ENCODE results near the gene GPR158.

Gene GPR158

GRCh38 chr10:25639646-25640045, 464.8 kb downstream of the GPR158 start:
- TF ChIP-seq EZH2 (IDR thresholded peaks at IDR 0.05; ENCODE audit: borderline replicate concordance, low read depth, low read length, severe bottlenecking) (no peak), CTCF (IDR thresholded peaks at IDR 0.05; ENCODE audit: borderline replicate concordance, extremely low read depth, low read length, poor library complexity, severe bottlenecking) (peak; percentile 6)
- no peaks in the 10 kb centered on the region for H3K9me3 ChIP-seq (ENCODE audit: insufficient read depth, low read length, severe bottlenecking)
- H3K4me2 ChIP-seq (ENCODE audit: insufficient read depth, low read length): no peak overlapping the region
- H3K9ac ChIP-seq (ENCODE audit: low read depth, low read length): no peak overlapping the region
- no peak for ATAC-seq (ENCODE audit: insufficient read depth, low read depth)
- DNase-seq: no peak
- H4K20me1 ChIP-seq (ENCODE audit: insufficient read depth, low read length): no peaks in the 10 kb centered on the region
- no peaks in the 10 kb centered on the region for H3K36me3 ChIP-seq (ENCODE audit: insufficient read depth, low read length)
- H3K27ac ChIP-seq (ENCODE audit: low read length): no peak overlapping the region
- H2AFZ ChIP-seq (ENCODE audit: low read depth, low read length): no peak overlapping the region
- no peaks in the 10 kb centered on the region for H3K4me1 ChIP-seq (ENCODE audit: insufficient read depth, low read length)
- H3K79me2 ChIP-seq (ENCODE audit: insufficient read depth, low read length): no peaks in the 10 kb centered on the region
- no peaks in the 10 kb centered on the region for H3K27me3 ChIP-seq (ENCODE audit: insufficient read depth, low read length, poor library complexity)
- H3K4me3 ChIP-seq (ENCODE audit: low read depth in 1 of 2, low read length in 2 of 2): no peak overlapping the region

- ATAC-seq (ENCODE audit: insufficient read depth, low read depth) (no peak), DNase-seq (no peak)
- H3K27me3 ChIP-seq (ENCODE audit: insufficient read depth, low read length, poor library complexity): no peaks in the 10 kb centered on the region
- TF ChIP-seq CTCF (IDR thresholded peaks at IDR 0.05; ENCODE audit: borderline replicate concordance, extremely low read depth, low read length, poor library complexity, severe bottlenecking) (no peak), EZH2 (IDR thresholded peaks at IDR 0.05; ENCODE audit: borderline replicate concordance, low read depth, low read length, severe bottlenecking) (no peak)
- no peak overlapping the region for H3K27ac ChIP-seq (ENCODE audit: low read length)
- no peaks in the 10 kb centered on the region for H3K36me3 ChIP-seq (ENCODE audit: insufficient read depth, low read length)
- H4K20me1 ChIP-seq (ENCODE audit: insufficient read depth, low read length): no peaks in the 10 kb centered on the region
- no peak overlapping the region for H3K4me2 ChIP-seq (ENCODE audit: insufficient read depth, low read length)
- no peak overlapping the region for H3K9ac ChIP-seq (ENCODE audit: low read depth, low read length)
- H3K4me1 ChIP-seq (ENCODE audit: insufficient read depth, low read length): no peaks in the 10 kb centered on the region
- H2AFZ ChIP-seq (ENCODE audit: low read depth, low read length): no peak overlapping the region
- H3K9me3 ChIP-seq (ENCODE audit: insufficient read depth, low read length, severe bottlenecking): no peaks in the 10 kb centered on the region
- H3K4me3 ChIP-seq (ENCODE audit: low read depth in 1 of 2, low read length in 2 of 2): no peak overlapping the region
- no peaks in the 10 kb centered on the region for H3K79me2 ChIP-seq (ENCODE audit: insufficient read depth, low read length)
These were observed 466.8 kb downstream of the GPR158 start for GRCh38 chr10:25641595-25641994.

GRCh38 chr10:25642721-25643120, 467.9 kb downstream of the GPR158 start:
- H3K9me3 ChIP-seq (ENCODE audit: insufficient read depth, low read length, severe bottlenecking): no peaks in the 10 kb centered on the region
- H3K79me2 ChIP-seq (ENCODE audit: insufficient read depth, low read length): no peaks in the 10 kb centered on the region
- no peak overlapping the region for H3K9ac ChIP-seq (ENCODE audit: low read depth, low read length)
- H3K4me2 ChIP-seq (ENCODE audit: insufficient read depth, low read length): no peak overlapping the region
- ATAC-seq (ENCODE audit: insufficient read depth, low read depth): no peak
- no peaks in the 10 kb centered on the region for H4K20me1 ChIP-seq (ENCODE audit: insufficient read depth, low read length)
- H3K27ac ChIP-seq (ENCODE audit: low read length): no peak overlapping the region
- no peak for TF ChIP-seq CTCF (IDR thresholded peaks at IDR 0.05; ENCODE audit: borderline replicate concordance, extremely low read depth, low read length, poor library complexity, severe bottlenecking)
- TF ChIP-seq EZH2 (IDR thresholded peaks at IDR 0.05; ENCODE audit: borderline replicate concordance, low read depth, low read length, severe bottlenecking): no peak
- no peaks in the 10 kb centered on the region for H3K36me3 ChIP-seq (ENCODE audit: insufficient read depth, low read length)
- H3K4me1 ChIP-seq (ENCODE audit: insufficient read depth, low read length): no peaks in the 10 kb centered on the region
- H3K27me3 ChIP-seq (ENCODE audit: insufficient read depth, low read length, poor library complexity): no peaks in the 10 kb centered on the region
- no peak for DNase-seq
- H3K4me3 ChIP-seq (ENCODE audit: low read depth in 1 of 2, low read length in 2 of 2): no peak overlapping the region
- no peak overlapping the region for H2AFZ ChIP-seq (ENCODE audit: low read depth, low read length)

GRCh38 chr10:25646371-25646770, 471.6 kb downstream of the GPR158 start:
- DNase-seq: no peak
- H3K9me3 ChIP-seq (ENCODE audit: insufficient read depth, low read length, severe bottlenecking): no peaks in the 10 kb centered on the region
- no peak overlapping the region for H3K4me2 ChIP-seq (ENCODE audit: insufficient read depth, low read length)
- H3K36me3 ChIP-seq (ENCODE audit: insufficient read depth, low read length): no peaks in the 10 kb centered on the region
- H3K27me3 ChIP-seq (ENCODE audit: insufficient read depth, low read length, poor library complexity): no peaks in the 10 kb centered on the region
- no peak overlapping the region for H2AFZ ChIP-seq (ENCODE audit: low read depth, low read length)
- no peak overlapping the region for H3K9ac ChIP-seq (ENCODE audit: low read depth, low read length)
- H3K79me2 ChIP-seq (ENCODE audit: insufficient read depth, low read length): no peaks in the 10 kb centered on the region
- no peak overlapping the region for H3K27ac ChIP-seq (ENCODE audit: low read length)
- no peaks in the 10 kb centered on the region for H4K20me1 ChIP-seq (ENCODE audit: insufficient read depth, low read length)
- TF ChIP-seq EZH2 (IDR thresholded peaks at IDR 0.05; ENCODE audit: borderline replicate concordance, low read depth, low read length, severe bottlenecking) (no peak), CTCF (IDR thresholded peaks at IDR 0.05; ENCODE audit: borderline replicate concordance, extremely low read depth, low read length, poor library complexity, severe bottlenecking) (no peak)
- ATAC-seq (ENCODE audit: insufficient read depth, low read depth): no peak
- no peaks in the 10 kb centered on the region for H3K4me1 ChIP-seq (ENCODE audit: insufficient read depth, low read length)
- no peak overlapping the region for H3K4me3 ChIP-seq (ENCODE audit: low read depth in 1 of 2, low read length in 2 of 2)
